Breast epithelium (tissue), 4 donors: Measurements from ENCODE around the gene C1QTNF3. TPM values are rescaled to one million over a fixed set of nuclear protein-coding genes. Genes with fewer than 3 reads are reported as not detected.

Experiments used
- DNase-seq, 2 donors: peaks; one replicate each; pipeline ENCODE4 v3.0.0-alpha.2; 2019; ENCODE audit warnings: low spot score in 2 of 2
- H3K27ac ChIP-seq, 2 donors: fragments of 200-600 bp; sonication (generic) in 1 of 2; one replicate each; pipeline ENCODE4 v1.5.1; 2016 to 2019; ENCODE audit warnings: mild to moderate bottlenecking in 1 of 2
- H3K27me3 ChIP-seq, 2 donors: fragments of 200-600 bp; sonication (generic) in 1 of 2; one replicate each; pipeline versions ENCODE4 v1.5.1 to v1.6.0; 2017 to 2019; ENCODE audit warnings: control low read depth in 1 of 2, mild to moderate bottlenecking in 1 of 2
- H3K36me3 ChIP-seq: fragments of 200-600 bp; one replicate; pipeline ENCODE4 v1.5.1; 2019
- H3K4me1 ChIP-seq, 2 donors: fragments of 200-600 bp; sonication (generic); one replicate each; pipeline ENCODE4 v1.5.1; 2016 to 2019; ENCODE audit warnings: control low read depth in 1 of 2
- H3K4me3 ChIP-seq, 3 donors: fragments of 200-600 bp; sonication (generic); 1 replicate in 2 of 3; 2 replicates in 1 of 3; pipeline ENCODE4 v1.5.1; 2016 to 2019; ENCODE audit warnings: mild to moderate bottlenecking in 3 of 3, moderate library complexity in 2 of 3
- H3K9me3 ChIP-seq, 2 donors: fragments of 200-600 bp; sonication (generic) in 1 of 2; one replicate each; pipeline ENCODE4 v1.5.1; 2016 to 2019; ENCODE audit warnings: control low read depth in 1 of 2
- CTCF ChIP-seq, 3 donors: fragments of 450-650 bp; IDR thresholded peaks; one replicate each; pipeline ENCODE4 v1.5.1; 2016 to 2017; ENCODE audit warnings: antibody characterized with exemption in 3 of 3, mild to moderate bottlenecking in 3 of 3, moderate library complexity in 3 of 3
- POLR2A ChIP-seq: fragments of 450-650 bp; IDR thresholded peaks from one replicate; pipeline ENCODE4 v1.6.1; 2016; ENCODE audit warnings: antibody characterized with exemption, mild to moderate bottlenecking, moderate library complexity
- POLR2AphosphoS5 ChIP-seq, 3 donors: sonication (generic); formaldehyde crosslinking; IDR thresholded peaks; one replicate each; pipeline ENCODE4 v1.6.1; 2017; ENCODE audit warnings: antibody characterized with exemption in 3 of 3
- intact Hi-C: fragments of 100-400 bp; cut with DNase I; formaldehyde crosslinking; loops from one replicate; pipeline ENCODE4 v1.15.1; 2023; ENCODE audit warnings: low total_unique reads
- total RNA-seq, 3 donors: library from RNA; depleted of rRNA; stranded (reverse); fragments of >200 nt; gene quantifications; one replicate each; pipeline ENCODE4 v1.1.0, GENCODE V29; 2016

Gene C1QTNF3
- total RNA-seq, 3 donors from 2014 or later = 4.0 to 28.8 (median 22.2) TPM

DNA sequence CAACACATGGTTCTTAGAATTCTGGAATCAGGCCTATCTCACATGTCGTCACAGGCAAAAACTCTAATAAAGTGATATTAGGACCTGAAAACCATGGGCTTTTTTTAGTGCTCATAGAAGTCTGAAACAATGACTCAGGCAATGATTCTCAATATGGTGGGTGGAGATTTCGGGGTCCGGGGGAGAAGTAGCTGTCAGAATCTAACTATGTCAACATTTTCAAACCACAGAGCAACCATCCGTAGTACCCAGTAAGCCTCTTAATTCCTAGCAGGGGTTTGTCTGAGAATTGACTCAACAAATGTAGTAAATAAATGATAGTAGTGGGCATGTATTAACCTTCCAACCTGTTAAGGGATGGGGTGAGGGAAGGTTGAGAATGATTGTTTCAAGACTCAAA lies 37.8 kb downstream of the C1QTNF3 start:
- no peak for DNase-seq
- no peaks in the 10 kb centered on the region for H3K9me3 ChIP-seq
- intact Hi-C loops = no loop called here
- H3K27me3 ChIP-seq = no peaks in the 10 kb centered on the region
- no peak overlapping the region for H3K27ac ChIP-seq
- no peaks in the 10 kb centered on the region for H3K36me3 ChIP-seq
- H3K4me3 ChIP-seq = no peak overlapping the region
- no peaks in the 10 kb centered on the region for H3K4me1 ChIP-seq
- TF ChIP-seq POLR2A = no peak
- no peak for TF ChIP-seq CTCF (IDR thresholded peaks at IDR 0.05)
- TF ChIP-seq POLR2AphosphoS5 (IDR thresholded peaks at IDR 0.05) = no peak

GRCh38 chr5:34003941-34004340 lies 39.1 kb downstream of the C1QTNF3 start:
- H3K4me3 ChIP-seq = no peak overlapping the region
- H3K4me1 ChIP-seq = no peaks in the 10 kb centered on the region
- H3K27ac ChIP-seq = no peak overlapping the region
- intact Hi-C loops = no loop called here
- DNase-seq = no peak
- H3K36me3 ChIP-seq = no peaks in the 10 kb centered on the region
- H3K9me3 ChIP-seq = no peaks in the 10 kb centered on the region
- H3K27me3 ChIP-seq = no peaks in the 10 kb centered on the region
- TF ChIP-seq POLR2A (no peak), CTCF (IDR thresholded peaks at IDR 0.05) (no peak), POLR2AphosphoS5 (IDR thresholded peaks at IDR 0.05) (no peak)

DNA sequence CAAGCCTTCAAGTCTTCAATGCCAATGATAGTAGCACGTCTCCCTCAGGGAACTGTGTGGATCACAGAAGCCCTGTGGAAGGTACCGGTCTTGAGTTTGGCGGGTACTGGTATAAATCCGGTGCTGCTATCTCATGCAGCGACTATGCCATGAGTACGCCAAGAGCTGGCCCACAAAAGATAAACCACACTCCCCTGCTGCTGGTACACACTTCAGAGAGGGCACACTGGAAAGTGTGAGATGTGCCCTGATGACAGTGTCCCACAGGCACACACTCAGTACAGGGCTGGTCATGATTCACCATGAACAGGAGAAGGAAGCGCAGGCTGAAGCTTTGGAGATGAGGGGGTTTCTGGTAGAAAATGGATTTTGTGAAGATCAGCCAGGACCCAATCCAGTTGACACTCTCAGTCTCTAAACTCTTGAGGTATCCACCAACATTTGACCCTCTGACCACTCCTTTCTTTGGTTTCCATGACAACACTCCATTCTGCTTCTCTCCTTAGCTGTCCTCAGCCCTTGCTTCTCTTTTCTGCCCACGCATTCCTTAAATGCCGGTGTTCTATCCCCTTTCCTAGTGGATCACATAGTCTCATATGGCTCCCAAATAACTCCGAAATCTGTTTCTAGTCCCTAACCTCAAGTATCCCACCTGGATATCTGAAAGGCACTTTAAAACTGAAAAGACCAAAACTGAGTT lies 40.2 kb downstream of the C1QTNF3 start:
- no peak for TF ChIP-seq POLR2A
- no peak for TF ChIP-seq CTCF (IDR thresholded peaks at IDR 0.05)
- TF ChIP-seq POLR2AphosphoS5 (IDR thresholded peaks at IDR 0.05) = no peak
- H3K4me1 ChIP-seq = no peaks in the 10 kb centered on the region
- no peak overlapping the region for H3K27ac ChIP-seq
- intact Hi-C loops = no loop called here
- H3K27me3 ChIP-seq = no peaks in the 10 kb centered on the region
- DNase-seq = no peak
- no peak overlapping the region for H3K4me3 ChIP-seq
- H3K36me3 ChIP-seq = no peaks in the 10 kb centered on the region
- H3K9me3 ChIP-seq = no peaks in the 10 kb centered on the region

DNA sequence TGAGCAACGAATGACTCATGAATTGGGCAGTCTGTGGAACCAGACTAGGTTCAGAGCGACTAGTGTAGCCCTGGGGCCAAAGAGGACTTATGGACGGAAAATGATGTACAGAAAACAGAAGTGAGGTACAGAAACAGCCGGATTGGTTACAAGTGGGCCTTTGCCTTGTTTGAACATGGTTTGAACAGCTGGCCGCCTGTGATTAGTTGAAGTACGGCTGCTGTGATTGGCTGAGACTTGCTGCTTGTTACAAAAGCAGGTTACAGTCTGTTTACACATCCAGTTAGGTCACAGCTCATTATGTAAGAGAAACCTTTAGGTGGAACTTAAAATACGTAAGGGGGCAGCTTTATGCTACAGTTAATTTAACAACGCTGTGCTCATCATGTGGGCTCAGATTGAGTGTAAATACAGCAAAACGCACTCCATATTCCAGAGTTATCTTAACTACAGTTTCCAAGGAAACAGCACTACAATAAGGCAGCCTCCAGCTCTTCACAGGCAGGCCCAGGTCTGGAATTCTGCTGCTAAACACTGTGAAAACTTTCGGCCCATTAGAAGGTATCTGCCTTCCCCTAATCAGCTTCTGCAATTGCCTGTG lies 41.7 kb downstream of the C1QTNF3 start:
- Histone ChIP-seq H3K36me3 (no peaks in the 10 kb centered on the region), H3K9me3 (no peaks in the 10 kb centered on the region), H3K4me3 (no peak overlapping the region), H3K4me1 (no peaks in the 10 kb centered on the region), H3K27me3 (no peaks in the 10 kb centered on the region), H3K27ac (no peak overlapping the region)
- no peak for TF ChIP-seq POLR2AphosphoS5 (IDR thresholded peaks at IDR 0.05)
- no peak for TF ChIP-seq POLR2A
- TF ChIP-seq CTCF (IDR thresholded peaks at IDR 0.05) = no peak
- no peak for DNase-seq
- intact Hi-C loops = no loop called here

DNA sequence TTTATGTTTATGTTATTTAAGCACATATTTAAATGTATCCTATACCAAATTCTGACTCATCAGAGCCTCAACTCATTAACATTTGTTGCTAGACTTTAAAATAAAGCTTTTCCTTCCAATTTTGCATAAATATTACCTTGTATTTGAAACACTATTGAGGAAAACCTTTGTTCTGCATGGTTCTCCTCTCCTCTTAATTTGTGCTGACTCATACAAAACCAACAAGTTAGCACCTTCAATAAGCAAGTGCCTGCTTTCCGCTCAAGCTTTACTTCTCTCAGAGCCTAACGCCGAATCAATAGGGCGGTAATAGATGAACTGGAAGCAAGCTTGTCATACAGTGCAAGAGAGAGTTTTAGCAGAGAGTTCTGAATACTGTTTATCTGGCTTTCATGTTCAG lies 43.0 kb downstream of the C1QTNF3 start:
- Histone ChIP-seq H3K27me3 (no peaks in the 10 kb centered on the region), H3K9me3 (no peaks in the 10 kb centered on the region), H3K27ac (no peak overlapping the region), H3K4me3 (no peak overlapping the region), H3K36me3 (no peaks in the 10 kb centered on the region), H3K4me1 (no peaks in the 10 kb centered on the region)
- DNase-seq = no peak
- intact Hi-C loops = no loop called here
- TF ChIP-seq CTCF (IDR thresholded peaks at IDR 0.05) (no peak), POLR2A (no peak), POLR2AphosphoS5 (IDR thresholded peaks at IDR 0.05) (no peak)
